GM18517 (cell line): Measurements from ENCODE around the gene SCARB1.

Source experiments
- ATAC-seq: cut with Tn5 transposase; IDR thresholded peaks from one replicate; pipeline ENCODE4 v1.9.1; 2021; ENCODE audit warnings: mild to moderate bottlenecking, moderate library complexity; ENCODE audit not compliant: unreplicated experiment

Gene SCARB1

GRCh38 chr12:124844411-124845397 lies 19.0 kb downstream of the SCARB1 start:
- no peak for ATAC-seq

GRCh38 chr12:124842800-124843510 lies 20.7 kb downstream of the SCARB1 start:
- no peak for ATAC-seq

DNA sequence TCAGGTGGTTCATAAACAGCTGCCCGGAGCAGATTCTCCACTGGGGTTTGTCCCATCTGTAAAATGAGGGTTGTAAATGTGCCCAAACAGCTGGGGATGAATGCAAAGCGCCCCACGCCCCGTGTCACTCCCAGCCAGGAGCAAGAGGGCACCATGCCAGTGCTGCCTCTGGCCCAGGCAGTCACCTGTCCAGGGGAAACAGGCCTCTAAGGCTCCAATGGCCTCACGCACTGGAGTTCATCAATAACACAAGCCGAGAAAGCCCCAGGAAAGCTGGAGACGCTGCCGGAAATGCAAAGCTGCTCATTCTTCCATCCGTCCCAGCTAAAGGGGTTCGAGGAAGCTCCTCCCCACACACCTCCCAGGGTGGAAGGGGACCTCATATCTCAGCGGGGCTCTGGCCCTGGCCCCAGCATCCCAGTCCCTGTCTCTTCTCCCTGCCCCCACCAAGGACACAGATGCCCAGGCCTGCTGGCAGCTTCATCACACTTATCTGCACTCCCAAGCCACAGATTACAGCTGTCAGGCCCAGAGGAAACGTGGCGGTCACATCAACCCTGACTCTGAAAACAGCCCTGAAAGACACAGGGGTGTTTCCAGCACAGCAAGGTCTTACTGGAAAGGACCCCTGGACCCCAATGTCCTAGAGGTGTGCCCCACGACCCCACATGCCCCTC lies 21.5 kb downstream of the SCARB1 start:
- no peak for ATAC-seq

GRCh38 chr12:124841558-124841945 lies 22.1 kb downstream of the SCARB1 start:
- ATAC-seq: no peak

- no peak for ATAC-seq
Measured at GRCh38 chr12:124837958-124838803, 25.5 kb downstream of the SCARB1 start.

DNA sequence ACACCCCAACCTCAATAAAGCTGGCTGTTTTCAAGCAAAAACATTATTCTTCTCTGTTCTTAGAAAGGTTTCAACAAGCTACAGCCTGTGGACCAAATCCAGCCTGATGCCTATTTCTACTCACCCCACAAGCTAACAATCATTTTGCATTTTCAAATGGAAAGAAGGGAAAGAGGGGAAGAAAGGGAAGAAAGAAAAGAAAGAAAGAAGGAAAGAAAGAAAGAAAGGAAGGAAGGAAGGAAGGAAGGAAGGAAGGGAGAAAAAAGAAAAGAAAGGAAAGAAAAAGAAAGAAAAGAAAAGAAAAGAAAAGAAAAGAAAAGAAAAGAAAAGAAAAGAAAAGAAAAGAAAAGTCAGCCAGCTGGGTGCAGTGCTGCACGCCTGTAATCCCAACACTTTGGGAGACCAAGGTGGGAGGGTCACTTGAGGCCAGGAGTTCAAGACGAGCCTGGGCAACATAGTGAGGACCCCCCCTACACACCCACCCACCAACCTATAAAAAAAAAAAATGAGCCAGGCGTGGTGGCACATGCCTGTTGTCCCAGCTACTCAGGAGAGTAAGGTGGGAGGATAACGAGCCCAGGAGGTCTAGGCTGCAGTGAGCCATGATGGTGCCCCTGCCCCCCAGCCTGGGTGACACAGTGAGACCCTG lies 26.3 kb downstream of the SCARB1 start:
- no peak for ATAC-seq

DNA sequence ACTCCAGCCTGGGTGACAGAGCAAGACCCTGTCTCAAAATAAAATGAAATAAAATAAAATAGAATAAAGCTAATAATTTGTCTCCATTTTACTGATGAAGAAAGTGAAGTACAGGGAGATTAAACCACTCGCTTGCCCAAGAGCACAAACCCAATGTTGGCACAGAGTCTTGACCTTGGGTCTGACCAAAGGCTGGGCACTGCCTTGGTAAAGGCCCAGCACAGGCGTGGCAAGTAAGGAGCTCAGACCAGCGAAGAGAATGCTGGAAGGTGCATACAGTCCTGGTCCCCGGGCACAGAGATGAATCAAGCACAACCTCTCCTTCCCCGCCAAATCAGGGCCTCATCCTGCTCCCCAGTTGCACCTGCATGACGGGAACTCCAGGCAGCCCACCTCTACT lies 26.9 kb downstream of the SCARB1 start:
- ATAC-seq: no peak

DNA sequence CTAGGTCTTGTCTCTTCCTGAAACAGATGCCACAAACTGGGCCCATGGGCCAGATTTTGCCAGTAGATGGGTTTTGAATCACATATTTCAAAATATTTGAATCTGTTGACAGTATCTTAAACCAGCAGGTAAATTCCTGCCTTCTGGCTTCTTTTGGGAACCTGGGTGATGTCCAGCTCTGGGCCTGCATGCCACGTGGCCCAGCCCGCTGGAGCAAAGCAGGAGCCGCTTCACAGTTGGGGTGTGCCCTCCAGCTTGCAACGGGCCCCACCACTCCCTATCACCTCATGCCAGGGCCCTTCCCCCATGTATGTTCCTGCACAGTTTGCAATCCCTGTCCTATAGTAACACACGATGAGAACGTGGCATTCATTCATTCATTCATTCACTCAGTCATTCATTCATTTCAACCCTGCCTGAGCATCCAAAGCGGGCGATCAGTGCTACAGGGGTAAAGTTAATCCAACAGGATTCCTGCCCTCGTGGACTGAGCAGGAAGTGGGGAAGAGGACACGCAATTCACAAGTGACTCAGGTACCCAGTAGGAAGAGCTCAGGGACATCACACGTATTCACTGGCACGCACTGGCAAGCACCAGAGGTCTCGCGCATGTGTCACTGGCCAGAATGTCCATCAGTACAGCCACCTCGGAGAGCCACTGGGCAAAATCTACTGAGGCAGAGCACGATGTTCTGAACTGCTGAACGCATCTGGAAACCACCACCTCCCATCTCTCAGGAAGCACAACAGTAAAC lies 27.8 kb downstream of the SCARB1 start:
- no peak for ATAC-seq

GRCh38 chr12:124834822-124835221 lies 28.8 kb downstream of the SCARB1 start:
- ATAC-seq: no peak

GRCh38 chr12:124833693-124834122 lies 30.0 kb downstream of the SCARB1 start:
- ATAC-seq: no peak

DNA sequence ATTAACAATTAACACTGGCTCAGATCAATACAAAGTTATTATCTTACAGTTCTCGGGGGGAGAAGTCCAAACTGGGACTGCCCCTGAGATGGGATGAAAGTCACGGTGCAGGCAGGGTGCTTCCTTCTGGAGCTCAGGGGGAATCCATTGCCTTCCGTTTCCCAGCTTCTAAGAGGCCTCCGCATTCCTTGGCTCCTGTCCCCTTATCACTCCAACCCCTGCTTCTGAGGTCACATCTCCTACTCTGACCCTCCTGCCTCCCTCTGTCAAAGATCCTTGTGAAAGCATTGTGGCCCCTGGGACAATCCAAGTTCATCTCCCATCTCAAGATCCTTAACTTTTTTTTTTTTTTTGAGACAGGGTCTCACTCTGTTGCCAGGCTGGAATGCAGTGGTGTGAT lies 30.8 kb downstream of the SCARB1 start:
- ATAC-seq: no peak

DNA sequence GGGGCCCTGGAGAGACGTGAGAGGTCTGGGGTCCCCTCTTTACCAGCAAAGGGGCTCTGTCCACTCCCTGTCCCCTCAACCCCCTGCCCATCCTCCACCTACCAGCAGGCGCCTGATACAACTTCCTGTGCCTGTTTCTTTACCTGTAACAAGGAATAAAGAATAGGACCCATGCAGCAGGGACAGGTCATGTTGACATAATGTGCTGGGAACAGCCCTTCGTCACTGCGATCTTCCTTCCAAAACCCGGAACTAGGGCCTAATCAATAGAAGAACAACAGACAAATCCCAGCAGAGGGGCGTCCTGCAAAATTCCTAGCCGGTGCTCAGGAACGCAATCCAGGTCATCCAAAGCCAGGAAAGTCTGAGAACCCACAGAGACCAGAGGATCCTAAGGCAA lies 32.1 kb downstream of the SCARB1 start:
- no peak for ATAC-seq

DNA sequence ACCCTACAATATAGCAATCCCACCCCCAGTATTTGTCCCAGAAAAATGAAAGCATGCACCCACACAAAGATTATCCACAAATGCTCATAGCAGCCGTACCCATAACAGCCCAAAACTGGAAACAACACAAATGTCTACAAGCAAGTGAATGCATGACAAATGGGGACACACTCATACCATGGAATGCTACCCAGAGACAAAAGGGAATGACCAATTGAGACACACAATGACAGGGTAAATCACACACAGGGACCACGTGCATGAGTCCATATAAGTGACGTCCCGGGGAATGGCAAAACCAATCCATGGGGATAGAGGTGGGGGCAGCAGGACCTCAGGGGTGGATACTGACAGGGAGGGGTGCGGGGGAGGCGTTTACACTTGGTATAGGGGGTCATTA lies 33.4 kb downstream of the SCARB1 start:
- no peak for ATAC-seq

- ATAC-seq: no peak
Measured at GRCh38 chr12:124829708-124830304, 33.9 kb downstream of the SCARB1 start.

GRCh38 chr12:124829008-124829707 lies 34.5 kb downstream of the SCARB1 start:
- ATAC-seq: no peak

DNA sequence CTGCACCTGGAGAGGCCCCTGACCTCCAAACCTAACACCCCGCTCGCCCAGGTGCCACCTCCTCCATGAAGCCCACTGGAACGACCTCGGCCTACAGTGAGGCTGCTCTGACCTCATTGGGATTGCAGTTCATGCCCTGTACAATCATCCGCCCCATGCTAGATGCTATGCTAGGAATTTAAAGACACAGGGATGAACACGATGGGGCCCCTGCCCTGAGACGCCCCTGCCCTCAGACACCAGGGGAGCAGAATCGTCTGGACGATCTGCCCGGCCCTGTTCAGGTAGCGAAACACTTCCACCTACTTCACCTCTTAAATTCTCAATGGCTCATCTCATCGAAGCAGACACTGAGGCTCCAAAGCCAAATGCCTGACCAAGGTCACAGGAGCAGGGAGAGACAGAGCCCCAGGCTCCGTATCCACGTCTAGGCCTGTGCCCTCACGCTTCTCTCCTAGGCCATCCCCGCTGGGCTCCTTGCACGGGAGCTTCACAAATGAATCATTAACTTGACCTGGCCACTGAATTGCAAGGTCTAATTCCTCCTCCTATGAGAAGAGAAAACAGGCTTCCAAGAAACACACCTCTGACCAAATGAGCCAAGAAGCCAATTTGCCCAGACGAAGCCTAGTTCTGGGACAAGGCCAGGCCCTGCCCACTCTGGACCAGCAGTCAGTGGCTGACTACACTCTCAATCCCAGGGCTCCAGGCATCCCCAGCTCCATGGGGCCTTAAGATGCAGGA lies 35.2 kb downstream of the SCARB1 start:
- ATAC-seq: peak; percentile 31

DNA sequence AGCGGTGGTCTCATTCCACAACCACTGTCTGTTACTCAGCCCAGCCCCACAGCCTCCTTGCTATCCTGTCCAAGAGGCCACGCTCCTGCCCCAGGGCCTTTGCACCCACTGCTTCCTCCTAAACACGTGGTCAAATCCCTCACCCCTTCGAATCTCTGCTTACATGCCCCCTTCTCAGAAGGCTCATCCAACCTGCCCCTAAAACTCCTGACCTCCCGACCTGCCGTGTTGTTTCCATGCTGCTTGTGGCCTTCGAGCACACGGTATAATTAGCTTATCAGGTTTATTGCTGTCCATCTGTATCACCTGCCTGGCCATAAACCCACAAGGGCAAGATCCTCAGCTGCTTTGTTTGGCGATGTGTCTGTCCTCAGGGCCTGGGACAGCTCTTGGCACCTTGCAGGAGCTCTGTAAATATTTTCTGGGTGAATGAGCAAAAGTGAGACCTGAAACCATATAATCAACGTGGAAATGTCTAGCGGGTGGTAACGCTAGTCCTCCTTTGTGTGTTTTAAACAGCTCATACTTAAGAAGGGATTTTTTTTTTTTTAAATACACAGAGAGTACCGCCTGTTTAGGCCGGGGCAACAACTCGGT lies 36.0 kb downstream of the SCARB1 start:
- peak; percentile 74 for ATAC-seq
